ENCODE results near the gene FES. TPM values are rescaled to one million over a fixed set of nuclear protein-coding genes. Genes with fewer than 3 reads are reported as not detected.
"Not testable (repeated sequence)": the region's sequence is repeated elsewhere in the genome, so short reads cannot be mapped to it uniquely, and the experiment has no call there.

FES gene
- polyA plus RNA-seq, 1 experiment, result 5.5 TPM

DNA sequence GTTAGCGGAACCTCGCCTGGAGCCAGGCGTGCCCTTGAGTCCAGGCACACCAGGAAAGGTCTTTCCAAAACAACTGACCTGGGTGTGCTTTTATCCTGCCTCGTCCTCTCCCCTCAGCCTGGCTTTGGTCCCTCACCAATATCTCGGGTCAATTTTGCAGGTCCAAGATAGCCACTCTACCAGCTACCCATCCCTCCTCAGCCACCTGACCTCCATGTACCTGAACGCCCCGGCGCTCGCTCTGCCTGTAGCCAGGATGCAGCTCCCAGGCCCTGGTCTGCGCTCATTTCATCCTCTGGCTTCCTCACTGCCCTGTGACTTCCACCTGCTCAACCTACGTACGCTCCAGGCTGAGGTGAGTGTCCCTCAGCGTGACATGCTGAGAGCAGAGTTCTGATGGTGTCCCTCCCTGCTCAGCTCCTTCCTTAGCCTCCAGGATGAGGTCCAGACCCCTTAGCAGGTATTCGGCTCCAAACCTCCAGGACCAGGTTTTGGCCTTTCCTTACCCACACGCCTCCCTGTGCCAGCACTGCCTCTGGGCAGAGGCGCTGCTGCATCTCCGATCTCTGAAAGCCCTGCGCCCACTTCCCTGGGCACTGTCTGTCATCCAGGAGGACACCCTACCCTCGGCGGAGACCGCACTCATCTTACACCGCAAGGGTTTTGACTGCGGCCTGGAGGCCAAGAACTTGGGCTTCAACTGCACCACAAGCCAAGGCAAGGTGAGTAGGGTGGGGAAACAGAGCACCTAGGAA lies 33.9 kb downstream of the FES start:
- H3K27me3 ChIP-seq (ENCODE audit: control insufficient read depth, insufficient read depth, low read length), result no peaks in the 10 kb centered on the region

DNA sequence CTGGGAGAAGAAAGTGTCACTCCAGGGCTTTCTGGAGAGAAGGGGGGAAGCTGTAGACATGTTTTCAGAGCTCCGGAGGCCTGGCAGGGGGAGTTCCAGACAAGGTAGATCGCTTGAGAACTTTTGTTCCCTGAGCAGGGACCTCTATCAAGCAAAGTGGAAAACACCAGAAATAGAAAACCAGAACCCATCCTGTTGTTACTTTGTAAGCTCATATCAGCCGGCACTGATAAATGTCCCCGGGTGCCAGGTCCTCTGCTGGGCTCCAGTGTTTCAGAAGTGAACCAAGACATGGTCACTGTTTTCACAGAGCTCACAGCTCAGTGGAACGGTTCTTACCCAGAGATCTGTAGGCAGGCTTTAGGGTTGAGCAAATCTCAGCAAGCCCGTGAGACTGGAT lies 34.5 kb downstream of the FES start:
- ChIA-PET CTCF (interaction anchor here (3.0 kb wide), 1 partner anchor 14 kb away, joined by 22 read pairs; the partner anchor contains the start of gene HDDC3), POLR2A (no interaction called here)
- no peaks in the 10 kb centered on the region for H3K27me3 ChIP-seq (ENCODE audit: control insufficient read depth, insufficient read depth, low read length)
- TF ChIP-seq, protein P1, sequence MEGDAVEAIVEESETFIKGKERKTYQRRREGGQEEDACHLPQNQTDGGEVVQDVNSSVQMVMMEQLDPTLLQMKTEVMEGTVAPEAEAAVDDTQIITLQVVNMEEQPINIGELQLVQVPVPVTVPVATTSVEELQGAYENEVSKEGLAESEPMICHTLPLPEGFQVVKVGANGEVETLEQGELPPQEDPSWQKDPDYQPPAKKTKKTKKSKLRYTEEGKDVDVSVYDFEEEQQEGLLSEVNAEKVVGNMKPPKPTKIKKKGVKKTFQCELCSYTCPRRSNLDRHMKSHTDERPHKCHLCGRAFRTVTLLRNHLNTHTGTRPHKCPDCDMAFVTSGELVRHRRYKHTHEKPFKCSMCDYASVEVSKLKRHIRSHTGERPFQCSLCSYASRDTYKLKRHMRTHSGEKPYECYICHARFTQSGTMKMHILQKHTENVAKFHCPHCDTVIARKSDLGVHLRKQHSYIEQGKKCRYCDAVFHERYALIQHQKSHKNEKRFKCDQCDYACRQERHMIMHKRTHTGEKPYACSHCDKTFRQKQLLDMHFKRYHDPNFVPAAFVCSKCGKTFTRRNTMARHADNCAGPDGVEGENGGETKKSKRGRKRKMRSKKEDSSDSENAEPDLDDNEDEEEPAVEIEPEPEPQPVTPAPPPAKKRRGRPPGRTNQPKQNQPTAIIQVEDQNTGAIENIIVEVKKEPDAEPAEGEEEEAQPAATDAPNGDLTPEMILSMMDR (IDR thresholded peaks at IDR 0.05; ENCODE audit: low read depth, low read length), result no peak
- no peak overlapping the region for H3K4me3 ChIP-seq (ENCODE audit: low read depth, low read length)
- no peak overlapping the region for H3K27ac ChIP-seq (ENCODE audit: low read depth, low read length)
- no peaks in the 10 kb centered on the region for H3K9me3 ChIP-seq (ENCODE audit: control insufficient read depth, insufficient read depth, low read length)
- no peak for DNase-seq (ENCODE audit: low read depth, low spot score)

More for the DNA sequence above, 33.9 kb downstream of the FES start:
- DNase-seq (ENCODE audit: low read depth, low spot score), result no peak
- Histone ChIP-seq H3K27ac (ENCODE audit: low read depth, low read length) (no peak overlapping the region), H3K4me3 (ENCODE audit: low read depth, low read length) (no peak overlapping the region), H3K9me3 (ENCODE audit: control insufficient read depth, insufficient read depth, low read length) (no peaks in the 10 kb centered on the region)
- TF ChIP-seq, protein P1 (IDR thresholded peaks at IDR 0.05; ENCODE audit: low read depth, low read length), result no peak
- CTCF ChIA-PET, result interaction anchor here (3.0 kb wide), 1 partner anchor 14 kb away, joined by 22 read pairs; the partner anchor contains the start of gene HDDC3
- POLR2A ChIA-PET, result interaction anchor here (1.6 kb wide), 1 partner anchor 17 kb away, joined by 3 read pairs; the partner anchor contains the start of gene UNC45A

DNA sequence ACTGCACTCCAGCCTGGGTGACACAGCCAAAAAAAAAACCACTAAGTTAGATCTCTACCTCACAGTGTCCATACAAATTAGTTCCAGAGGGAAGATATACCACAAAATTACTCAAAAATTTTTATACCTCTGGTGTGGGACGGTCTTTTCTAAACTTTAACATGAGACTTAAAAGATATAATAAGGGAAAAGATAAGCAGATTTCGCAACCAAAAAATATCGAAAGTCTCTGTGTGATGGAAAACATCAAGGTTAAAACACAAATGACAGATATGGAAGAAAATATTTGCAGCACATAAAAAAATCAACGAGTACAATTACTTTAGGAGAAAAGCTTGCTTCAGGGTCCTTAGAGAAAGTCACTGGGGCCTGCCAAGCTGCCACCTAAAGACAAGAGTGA lies 37.6 kb downstream of the FES start:
- POLR2A ChIA-PET, result interaction anchor here (1.3 kb wide), 1 partner anchor 9 kb away, joined by 3 read pairs; no protein-coding TSS in a partner anchor
- Histone ChIP-seq H3K27me3 (ENCODE audit: control insufficient read depth, insufficient read depth, low read length) (no peaks in the 10 kb centered on the region), H3K4me3 (ENCODE audit: low read depth, low read length) (no peak overlapping the region), H3K9me3 (ENCODE audit: control insufficient read depth, insufficient read depth, low read length) (no peaks in the 10 kb centered on the region), H3K27ac (ENCODE audit: low read depth, low read length) (no peak overlapping the region)
- CTCF ChIA-PET, result interaction anchor here (0.7 to 4.8 kb wide), 2 partner anchors 12 to 35 kb away, joined by 4 to 34 read pairs; partner anchors contain the start of genes HDDC3 and UNC45A
- DNase-seq (ENCODE audit: low read depth, low spot score), result no peak
- TF ChIP-seq, protein P1 (IDR thresholded peaks at IDR 0.05; ENCODE audit: low read depth, low read length), result no peak

DNA sequence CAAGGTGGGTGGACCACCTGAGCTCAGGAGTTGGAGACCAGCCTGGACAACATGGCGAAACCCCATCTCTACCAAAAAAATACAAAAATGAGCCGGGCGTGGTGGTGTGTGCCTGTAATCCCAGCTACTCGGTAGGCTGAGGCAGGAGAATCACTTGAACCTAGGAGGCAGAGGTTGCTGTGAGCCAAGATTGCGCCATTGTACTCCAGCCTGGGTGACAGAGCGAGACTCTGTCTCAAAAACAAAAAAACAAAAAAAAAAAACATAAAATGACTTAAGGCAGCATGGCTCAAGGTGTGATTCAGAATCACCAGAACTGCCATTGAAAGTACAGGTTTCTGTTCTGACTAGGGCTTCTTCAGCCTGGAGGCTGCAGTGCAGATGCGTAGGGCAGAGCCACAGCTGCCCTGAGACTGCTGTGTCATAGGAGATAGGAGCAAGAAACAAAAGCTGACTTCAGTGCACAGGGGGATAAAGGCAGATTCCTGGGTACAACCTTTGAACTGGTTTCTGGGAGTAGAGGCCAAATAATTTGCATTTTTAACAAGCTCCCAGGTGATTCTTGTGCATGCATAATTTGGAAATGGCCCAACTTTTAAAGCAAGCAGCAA lies 38.5 kb downstream of the FES start:
- not testable (repeated sequence) for DNase-seq (ENCODE audit: low read depth, low spot score); H3K4me3 ChIP-seq (ENCODE audit: low read depth, low read length); H3K9me3 ChIP-seq (ENCODE audit: control insufficient read depth, insufficient read depth, low read length); H3K27ac ChIP-seq (ENCODE audit: low read depth, low read length); H3K27me3 ChIP-seq (ENCODE audit: control insufficient read depth, insufficient read depth, low read length)
- CTCF ChIA-PET, result interaction anchor here (0.6 to 4.8 kb wide), 2 partner anchors 11 to 712 kb away, joined by 3 to 34 read pairs; partner anchors contain the start of genes HDDC3 and UNC45A
- POLR2A ChIA-PET, result interaction anchor here (0.9 kb wide), 1 partner anchor 10 kb away, joined by 3 read pairs; the partner anchor contains the start of gene HDDC3

DNA sequence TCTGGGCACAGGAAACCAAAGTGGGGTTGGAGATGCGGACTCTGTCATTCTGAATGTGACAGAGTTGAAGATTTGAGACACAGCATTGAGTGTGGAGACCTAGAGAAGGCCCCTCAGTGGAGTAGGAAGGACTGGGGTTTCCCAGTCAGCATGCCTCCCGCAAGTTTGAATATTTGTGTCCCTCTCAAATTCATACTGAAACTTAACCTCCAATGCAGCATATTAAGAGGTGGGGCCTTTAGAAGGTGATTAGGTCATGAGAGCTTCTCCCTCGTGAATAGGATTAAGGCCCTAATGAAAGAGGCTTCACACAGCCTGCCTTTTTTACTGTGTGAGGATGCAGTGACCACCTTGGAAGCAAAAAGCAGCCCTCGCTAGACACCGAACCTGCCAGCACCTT lies 40.1 kb downstream of the FES start:
- POLR2A ChIA-PET, result no interaction called here
- Histone ChIP-seq H3K9me3 (ENCODE audit: control insufficient read depth, insufficient read depth, low read length) (no peaks in the 10 kb centered on the region), H3K27ac (ENCODE audit: low read depth, low read length) (no peak overlapping the region), H3K27me3 (ENCODE audit: control insufficient read depth, insufficient read depth, low read length) (no peaks in the 10 kb centered on the region), H3K4me3 (ENCODE audit: low read depth, low read length) (no peak overlapping the region)
- DNase-seq (ENCODE audit: low read depth, low spot score), result no peak
- CTCF ChIA-PET, result interaction anchor here (1.5 to 4.8 kb wide), 3 partner anchors 9 to 39 kb away, joined by 3 to 34 read pairs (median 11); partner anchors contain the start of genes HDDC3 and UNC45A
- TF ChIP-seq, protein P1 (IDR thresholded peaks at IDR 0.05; ENCODE audit: low read depth, low read length), result no peak

DNA sequence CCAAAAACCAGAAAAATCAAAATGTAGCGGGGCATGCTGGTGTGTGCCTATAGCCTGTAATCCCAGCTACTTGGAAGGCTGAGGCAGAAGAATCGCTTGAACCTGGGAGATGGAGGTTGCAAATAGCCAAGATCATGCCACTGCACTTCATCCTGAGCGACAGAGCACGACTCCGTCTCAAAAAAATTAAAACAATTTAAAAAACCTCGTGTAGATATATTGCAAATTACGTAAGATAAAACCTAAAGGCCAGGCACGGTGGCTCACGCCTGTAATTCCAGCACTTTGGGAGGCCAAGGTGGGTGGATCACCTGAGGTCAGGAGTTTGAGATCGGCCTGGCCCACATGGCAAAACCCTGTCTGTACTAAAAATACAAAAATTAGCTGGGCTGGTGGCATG lies 42.5 kb downstream of the FES start:
- POLR2A ChIA-PET; H3K4me3 ChIP-seq (ENCODE audit: low read depth, low read length); H3K9me3 ChIP-seq (ENCODE audit: control insufficient read depth, insufficient read depth, low read length); H3K27me3 ChIP-seq (ENCODE audit: control insufficient read depth, insufficient read depth, low read length); H3K27ac ChIP-seq (ENCODE audit: low read depth, low read length); DNase-seq (ENCODE audit: low read depth, low spot score): not testable (repeated sequence)
- CTCF ChIA-PET, result interaction anchor here (0.7 to 2.5 kb wide), 3 partner anchors 7 to 112 kb away, joined by 5 to 17 read pairs (median 11); partner anchors contain the start of gene UNC45A

DNA sequence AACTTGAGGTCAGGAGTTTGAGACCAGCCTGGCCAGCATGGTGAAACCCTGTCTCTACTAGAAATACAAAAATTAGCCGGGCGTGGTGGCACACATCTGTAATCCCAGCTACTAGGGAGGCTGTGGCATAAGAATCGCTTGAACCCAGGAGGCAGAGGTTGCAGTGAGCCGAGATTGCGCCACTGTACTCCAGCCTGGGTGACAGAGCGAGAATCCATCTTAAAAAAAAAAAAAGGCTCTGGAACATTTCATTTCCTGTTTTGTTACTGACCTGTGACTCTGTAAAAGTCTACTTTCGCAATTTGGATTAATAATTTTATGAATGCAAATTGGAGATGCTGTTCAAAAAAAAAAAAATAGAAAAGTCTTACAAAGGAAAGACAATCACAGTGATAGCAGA lies 43.8 kb downstream of the FES start:
- DNase-seq (ENCODE audit: low read depth, low spot score); CTCF ChIA-PET; H3K27me3 ChIP-seq (ENCODE audit: control insufficient read depth, insufficient read depth, low read length); H3K27ac ChIP-seq (ENCODE audit: low read depth, low read length); H3K4me3 ChIP-seq (ENCODE audit: low read depth, low read length); POLR2A ChIA-PET; H3K9me3 ChIP-seq (ENCODE audit: control insufficient read depth, insufficient read depth, low read length): not testable (repeated sequence)

Measured in AG04450 (cell line).